Fibroblast of mammary gland (primary cell): ENCODE data around the gene CD207.

Experiments
- DNase-seq: peaks from one replicate; pipeline ENCODE4 v3.0.0-alpha.2; 2010; ENCODE audit warnings: low read depth
- H3K4me3 ChIP-seq: 2 replicates; pipeline ENCODE4 v1.5.1; 2011; ENCODE audit warnings: low read depth, mild to moderate bottlenecking, low read length, moderate library complexity; ENCODE audit not compliant: control insufficient read depth
- TF ChIP-seq, protein P1 (sequence below): conservative IDR thresholded peaks from 2 replicates; pipeline ENCODE4 v1.5.1; 2011; ENCODE audit warnings: low read depth, low read length, inconsistent platforms; ENCODE audit not compliant: control insufficient read depth, insufficient read depth

Gene CD207

GRCh38 chr2:70829916-70830315 is 5.7 kb downstream of the CD207 start:
- TF ChIP-seq, protein P1, sequence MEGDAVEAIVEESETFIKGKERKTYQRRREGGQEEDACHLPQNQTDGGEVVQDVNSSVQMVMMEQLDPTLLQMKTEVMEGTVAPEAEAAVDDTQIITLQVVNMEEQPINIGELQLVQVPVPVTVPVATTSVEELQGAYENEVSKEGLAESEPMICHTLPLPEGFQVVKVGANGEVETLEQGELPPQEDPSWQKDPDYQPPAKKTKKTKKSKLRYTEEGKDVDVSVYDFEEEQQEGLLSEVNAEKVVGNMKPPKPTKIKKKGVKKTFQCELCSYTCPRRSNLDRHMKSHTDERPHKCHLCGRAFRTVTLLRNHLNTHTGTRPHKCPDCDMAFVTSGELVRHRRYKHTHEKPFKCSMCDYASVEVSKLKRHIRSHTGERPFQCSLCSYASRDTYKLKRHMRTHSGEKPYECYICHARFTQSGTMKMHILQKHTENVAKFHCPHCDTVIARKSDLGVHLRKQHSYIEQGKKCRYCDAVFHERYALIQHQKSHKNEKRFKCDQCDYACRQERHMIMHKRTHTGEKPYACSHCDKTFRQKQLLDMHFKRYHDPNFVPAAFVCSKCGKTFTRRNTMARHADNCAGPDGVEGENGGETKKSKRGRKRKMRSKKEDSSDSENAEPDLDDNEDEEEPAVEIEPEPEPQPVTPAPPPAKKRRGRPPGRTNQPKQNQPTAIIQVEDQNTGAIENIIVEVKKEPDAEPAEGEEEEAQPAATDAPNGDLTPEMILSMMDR = no peak

DNA sequence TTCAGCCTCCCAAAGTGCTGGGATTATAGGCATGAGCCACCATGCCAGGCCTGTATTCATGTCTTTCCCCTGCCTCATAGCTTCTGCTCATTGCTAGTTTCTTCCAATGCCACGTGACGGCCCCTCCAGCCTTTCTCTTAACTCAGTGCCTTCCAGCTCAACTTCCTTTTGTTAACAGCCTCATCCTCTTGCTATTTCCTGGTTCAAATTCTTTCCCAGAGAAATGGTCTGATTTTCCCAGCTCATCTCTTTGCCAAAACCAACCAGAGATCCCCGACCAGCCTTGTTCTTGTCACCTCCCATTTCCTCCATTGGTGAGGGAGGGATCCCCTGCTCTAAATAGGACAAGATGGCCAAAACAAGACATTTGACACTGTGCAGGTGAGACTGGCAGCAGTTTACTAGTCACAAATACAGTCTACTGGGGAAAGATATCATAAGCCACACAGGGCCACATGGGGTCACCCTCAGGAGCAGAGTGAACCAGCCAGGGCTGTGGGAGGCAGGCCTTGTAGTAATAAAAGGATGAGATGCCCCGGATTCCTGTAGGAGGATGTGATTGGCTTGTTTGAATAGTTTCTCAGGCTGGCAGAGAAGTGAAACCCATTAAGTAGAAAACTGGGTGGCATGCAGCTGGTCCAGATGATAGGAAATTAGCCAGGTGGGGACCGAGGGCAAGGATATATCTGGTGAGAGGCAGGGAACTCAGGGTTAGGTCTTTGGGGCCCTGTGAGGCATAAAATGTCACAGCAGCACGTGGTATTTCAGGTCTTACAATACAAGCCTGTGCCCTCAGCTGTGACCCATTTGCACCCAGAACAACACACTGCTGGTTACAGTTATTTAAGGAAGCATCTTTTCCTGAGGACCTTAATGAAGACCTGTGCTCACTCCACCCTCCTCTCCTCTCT is 6.4 kb downstream of the CD207 start:
- no peak overlapping the region for H3K4me3 ChIP-seq
- TF ChIP-seq, protein P1 = no peak
- peak; percentile 6 for DNase-seq

More at GRCh38 chr2:70829916-70830315, 5.7 kb downstream of the CD207 start:
- no peak overlapping the region for H3K4me3 ChIP-seq
- no peak for DNase-seq

DNA sequence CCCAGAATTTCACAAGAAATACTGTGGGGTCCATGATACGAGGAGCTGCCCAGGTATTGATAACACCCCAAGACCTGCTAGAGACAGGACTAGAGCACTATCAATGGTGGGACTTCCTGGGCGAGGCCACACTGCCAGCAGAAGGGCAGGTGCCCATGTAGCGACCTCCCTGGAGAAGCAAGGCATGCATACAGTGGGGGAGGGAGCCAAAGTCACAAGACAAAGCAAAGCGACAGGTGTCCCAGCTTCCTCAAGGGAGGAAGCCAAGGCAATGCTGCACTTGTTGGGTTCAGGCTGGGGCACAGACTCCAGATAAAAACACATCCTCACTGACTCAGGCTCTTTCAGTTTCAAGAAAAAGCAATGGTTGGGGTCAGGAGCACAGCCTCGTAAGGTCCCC is 7.5 kb downstream of the CD207 start:
- no peak overlapping the region for H3K4me3 ChIP-seq
- TF ChIP-seq, protein P1 = no peak
- DNase-seq = no peak

GRCh38 chr2:70827388-70827787 is 8.2 kb downstream of the CD207 start:
- TF ChIP-seq, protein P1 = no peak
- H3K4me3 ChIP-seq = no peak overlapping the region

GRCh38 chr2:70826696-70827350 is 8.8 kb downstream of the CD207 start:
- DNase-seq = no peak
- H3K4me3 ChIP-seq = no peak overlapping the region

More at GRCh38 chr2:70827388-70827787, 8.2 kb downstream of the CD207 start:
- DNase-seq = no peak

DNA sequence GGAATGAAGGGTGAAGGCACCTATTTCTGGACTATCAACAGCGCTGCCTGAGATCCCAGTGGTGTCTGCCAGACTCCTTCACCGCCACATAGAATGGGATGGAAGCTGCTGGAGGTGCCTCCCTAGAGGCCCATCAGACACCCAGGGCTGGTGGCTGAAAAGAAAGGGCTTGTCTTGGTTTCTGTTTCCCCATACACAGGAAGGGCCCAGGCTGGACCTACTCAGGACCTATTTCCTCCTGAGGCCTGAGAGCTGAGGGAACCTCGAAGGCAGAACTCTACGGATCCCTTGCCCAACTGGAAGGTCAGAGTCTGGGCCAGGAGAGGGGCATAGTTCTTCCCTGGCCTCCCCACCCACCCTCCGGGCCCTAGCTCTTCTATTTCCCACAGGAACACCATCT is 12.4 kb downstream of the CD207 start:
- DNase-seq = no peak
- TF ChIP-seq, protein P1 = no peak
- no peak overlapping the region for H3K4me3 ChIP-seq

More at GRCh38 chr2:70826696-70827350, 8.8 kb downstream of the CD207 start:
- TF ChIP-seq, protein P1 = no peak
